SK-N-SH (cell line): ENCODE results near the gene DNAJB6. TPM values are rescaled to one million over a fixed set of nuclear protein-coding genes. Genes with fewer than 3 reads are reported as not detected.
A peak's percentile ranks its signal among the peaks of the same experiment; 100 is the strongest.

ENCODE experiments used
- CTCF ChIA-PET: fragments of 300-600, 350-600 bp; formaldehyde crosslinking; extraction: SDS; loops from one replicate; lab custom pipeline; 2021; lab: Yijun Ruan, JAX
- POLR2A ChIA-PET: fragments of 350-600 bp; sonication (Branson Sonifier 250); formaldehyde crosslinking; extraction: SDS; loops from one replicate; lab custom pipeline; 2020; ENCODE audit warnings: antibody characterized with exemption, inconsistent platforms; lab: Yijun Ruan, JAX
- DNase-seq: peaks from one replicate; pipeline ENCODE4 v3.0.0; 2012
- H2AFZ ChIP-seq: fragments of 200-600 bp; sonication (generic); 2 replicates; pipeline ENCODE4 v1.8.1; 2016; ENCODE audit warnings: antibody characterized with exemption, mild to moderate bottlenecking, low read depth
- H3F3A ChIP-seq: fragments of 200-600 bp; sonication (generic); replicated peaks from 2 replicates; pipeline ENCODE3; 2016; ENCODE audit warnings: antibody characterized with exemption, mild to moderate bottlenecking; ENCODE audit not compliant: insufficient read depth
- H3K27ac ChIP-seq, 2 experiments: fragments of 200-500 bp in 1 of 2; fragments of 200-600 bp in 1 of 2; sonication (Bioruptor generic) in 1 of 2; sonication (generic), shearing (Covaris generic) in 1 of 2; 2 replicates each; pipeline versions ENCODE4 v1.5.1 to v1.6.1; 2014 to 2016; ENCODE audit warnings: low read depth in 2 of 2, inconsistent platforms in 1 of 2, low read length in 1 of 2, mild to moderate bottlenecking in 1 of 2, mixed read lengths in 1 of 2
- H3K27me3 ChIP-seq: fragments of 200-600 bp; sonication (generic), shearing (Covaris generic); 2 replicates; pipeline ENCODE4 v1.6.1; 2016; ENCODE audit warnings: mixed run types; ENCODE audit not compliant: insufficient read depth
- H3K36me3 ChIP-seq, 2 experiments: fragments of 200-500 bp in 1 of 2; fragments of 200-600 bp in 1 of 2; sonication (Bioruptor generic) in 1 of 2; sonication (generic) in 1 of 2; replicated peaks in 1 of 2; 2 replicates each; pipeline versions ENCODE3 to v1.5.1; 2014 to 2016; ENCODE audit warnings: low read length in 1 of 2, mild to moderate bottlenecking in 1 of 2; ENCODE audit not compliant: insufficient read depth in 2 of 2, control insufficient read depth in 1 of 2
- H3K4me1 ChIP-seq, 2 experiments: fragments of 200-500 bp in 1 of 2; fragments of 200-600 bp in 1 of 2; sonication (Bioruptor generic) in 1 of 2; sonication (generic), shearing (Covaris generic) in 1 of 2; 2 replicates each; pipeline versions ENCODE4 v1.5.1 to v1.6.1; 2014 to 2016; ENCODE audit warnings: low read depth in 1 of 2, low read length in 1 of 2, mixed run types in 1 of 2; ENCODE audit not compliant: insufficient read depth in 2 of 2, control insufficient read depth in 1 of 2
- H3K4me2 ChIP-seq: fragments of 200-600 bp; sonication (generic), shearing (Covaris generic); 2 replicates; pipeline ENCODE4 v1.6.1; 2017; ENCODE audit warnings: mixed run types
- H3K4me3 ChIP-seq, 2 experiments: fragments of 200-500 bp in 1 of 2; fragments of 200-600 bp in 1 of 2; sonication (Bioruptor generic) in 1 of 2; sonication (generic), shearing (Covaris generic) in 1 of 2; 2 replicates each; pipeline versions ENCODE4 v1.5.1 to v1.8.1; 2014 to 2016; ENCODE audit warnings: low read depth in 2 of 2, inconsistent platforms in 1 of 2, low read length in 1 of 2, mild to moderate bottlenecking in 1 of 2, mixed read lengths in 1 of 2, moderate library complexity in 1 of 2
- H3K79me2 ChIP-seq: fragments of 200-600 bp; sonication (generic); 2 replicates; pipeline ENCODE4 v1.8.1; 2017; ENCODE audit warnings: mild to moderate bottlenecking; ENCODE audit not compliant: insufficient read depth
- H3K9ac ChIP-seq: fragments of 200-600 bp; sonication (generic); 2 replicates; pipeline ENCODE4 v1.6.1; 2017; ENCODE audit warnings: mixed run types
- H3K9me2 ChIP-seq: fragments of 200-600 bp; sonication (generic); 2 replicates; pipeline ENCODE4 v1.6.1; 2017; ENCODE audit warnings: mixed run types
- H3K9me3 ChIP-seq: fragments of 200-600 bp; sonication (generic); 2 replicates; pipeline ENCODE4 v1.6.1; 2017; ENCODE audit warnings: mixed run types, mild to moderate bottlenecking, moderate library complexity
- H4K20me1 ChIP-seq: fragments of 200-600 bp; sonication (generic); 2 replicates; pipeline ENCODE4 v1.6.1; 2017; ENCODE audit warnings: mild to moderate bottlenecking, mixed run types; ENCODE audit not compliant: insufficient read depth
- CTCF ChIP-seq: fragments of 200-600 bp; sonication (generic); IDR thresholded peaks from 2 replicates; pipeline ENCODE4 v1.6.1; 2017; ENCODE audit warnings: antibody characterized with exemption, mild to moderate bottlenecking, moderate library complexity
- ELF1 ChIP-seq: IDR thresholded peaks from 2 replicates; pipeline ENCODE4 v1.4.0; 2012
- EP300 ChIP-seq, 2 experiments: IDR thresholded peaks; 2 replicates each; pipeline versions ENCODE4 v1.4.0 to v1.6.1; 2012; ENCODE audit warnings: borderline replicate concordance in 1 of 2, low read depth in 1 of 2, low read length in 1 of 2
- EZH2phosphoT487 ChIP-seq: fragments of 200-600 bp; sonication (generic); IDR thresholded peaks from 2 replicates; pipeline ENCODE4 v1.6.1; 2017; ENCODE audit warnings: low read depth, mixed run types, mild to moderate bottlenecking, antibody characterized with exemption, moderate library complexity, borderline replicate concordance
- FOXM1 ChIP-seq: IDR thresholded peaks from 2 replicates; pipeline ENCODE4 v1.4.0; 2012; ENCODE audit warnings: low read depth, mild to moderate bottlenecking
- GATA2 ChIP-seq: sonication (generic); formaldehyde crosslinking; IDR thresholded peaks from 2 replicates; pipeline ENCODE4 v1.5.0; 2020; ENCODE audit warnings: mild to moderate bottlenecking, missing genetic modification reagents
- MEF2A ChIP-seq: IDR thresholded peaks from 2 replicates; pipeline ENCODE4 v1.4.0; 2012; ENCODE audit warnings: low read depth, borderline replicate concordance
- MXI1 ChIP-seq: IDR thresholded peaks from 2 replicates; pipeline ENCODE4 v1.6.1; 2012; ENCODE audit warnings: mild to moderate bottlenecking, low read depth, low read length, improper control_type of control experiment
- NFIC ChIP-seq: IDR thresholded peaks from 2 replicates; pipeline ENCODE4 v1.4.0; 2012; ENCODE audit warnings: borderline replicate concordance
- NRF1 ChIP-seq: IDR thresholded peaks from 2 replicates; pipeline ENCODE4 v1.6.1; 2012; ENCODE audit warnings: low read depth, mild to moderate bottlenecking, low read length
- RFX5 ChIP-seq: IDR thresholded peaks from 2 replicates; pipeline ENCODE4 v1.6.1; 2012; ENCODE audit warnings: mild to moderate bottlenecking, improper control_type of control experiment, low read length
- RXRA ChIP-seq: IDR thresholded peaks from 2 replicates; pipeline ENCODE4 v1.4.0; 2012; ENCODE audit warnings: low read depth, mild to moderate bottlenecking, borderline replicate concordance
- TCF12 ChIP-seq: IDR thresholded peaks from 2 replicates; pipeline ENCODE4 v1.4.0; 2012
- USF1 ChIP-seq: IDR thresholded peaks from 2 replicates; pipeline ENCODE4 v1.4.0; 2012; ENCODE audit warnings: low read depth, borderline replicate concordance
- USF2 ChIP-seq: fragments of 150-350 bp; IDR thresholded peaks from 2 replicates; pipeline ENCODE4 v1.6.1; 2017; ENCODE audit warnings: antibody characterized with exemption, low read length, low read depth, borderline replicate concordance
- YY1 ChIP-seq: IDR thresholded peaks from 2 replicates; pipeline ENCODE4 v1.4.0; 2012; ENCODE audit warnings: low read depth, mild to moderate bottlenecking
- WGBS: methylation state at CpG from one replicate; pipeline ENCODE4 v1.1.6; 2017; ENCODE audit warnings: low lambda C conversion rate; 5-methylcytosine and 5-hydroxymethylcytosine counted together
- polyA plus RNA-seq, 3 experiments: library from polyadenylated mRNA; depleted of rRNA; stranded (reverse); fragments of >200 nt; gene quantifications; 2 replicates each; pipeline ENCODE4 v1.2.3, GENCODE V29; 2012

Gene DNAJB6
- polyA plus RNA-seq, 1 of the 3 experiments (the other 2 are of a cell fraction), result 176 TPM

GRCh38 chr7:157336383-157337315 is at the start of gene DNAJB6 (continued):
- TF ChIP-seq RFX5, result no peak
- TF ChIP-seq USF2, result no peak
- TF ChIP-seq EZH2phosphoT487, result no peak
- peak; percentile 60; the same call in 1 of the 2 replicates for TF ChIP-seq YY1
- TF ChIP-seq USF1, result no peak; the same call in 1 of the 2 replicates
- TF ChIP-seq EP300 (IDR thresholded peaks at IDR 0.05; ENCODE audit: borderline replicate concordance in 1 of 2, low read depth in 1 of 2, low read length in 1 of 2), result peak; percentile 39 to 94; a peak in 3 of 4 replicates
- TF ChIP-seq MXI1, result peak; percentile 67
- peak; percentile 79 for TF ChIP-seq NRF1
- TF ChIP-seq MEF2A, result no peak
- peak; percentile 95 for TF ChIP-seq ELF1
- TF ChIP-seq FOXM1, result no peak
- TF ChIP-seq TCF12, result no peak
- TF ChIP-seq NFIC, result no peak

GRCh38 chr7:157291404-157292080 is 45.3 kb upstream of the DNAJB6 start:
- no peaks in the 10 kb centered on the region for H3K4me1 ChIP-seq
- TF ChIP-seq CTCF (no peak), GATA2 (CRISPR knock-in tag) (no peak), RXRA (no peak)
- H2AFZ ChIP-seq, result no peak overlapping the region
- H3K36me3 ChIP-seq, result no peaks in the 10 kb centered on the region
- no peak overlapping the region for H3K4me2 ChIP-seq
- no peak overlapping the region for H3K27ac ChIP-seq
- no peak overlapping the region for H3K4me3 ChIP-seq
- no peaks in the 10 kb centered on the region for H3K9me2 ChIP-seq
- no peaks in the 10 kb centered on the region for H3F3A ChIP-seq
- DNase-seq, result peak; percentile 41
- CTCF ChIA-PET, result no interaction called here
- no peaks in the 10 kb centered on the region for H3K79me2 ChIP-seq
- H3K9me3 ChIP-seq, result no peaks in the 10 kb centered on the region
- no peak overlapping the region for H3K9ac ChIP-seq
- H3K27me3 ChIP-seq, result no peaks in the 10 kb centered on the region
- H4K20me1 ChIP-seq, result no peaks in the 10 kb centered on the region
- WGBS, result 91% methylated on average over 24 of the region's 29 CpGs
- POLR2A ChIA-PET, result no interaction called here
